ENCODE results near the gene DCN.
A peak's percentile ranks its signal among the peaks of the same experiment; 100 is the strongest.

The DCN gene

GRCh38 chr12:91109581-91110310 is 72.9 kb downstream of the DCN start:
- no peak for TF ChIP-seq POLR2A (IDR thresholded peaks at IDR 0.05; ENCODE audit: low read length)
- TF ChIP-seq GATA1 (IDR thresholded peaks at IDR 0.05; ENCODE audit: low read depth, low read length) = no peak
- no peak for DNase-seq

- peak; percentile 34 to 63 for DNase-seq
Observed at GRCh38 chr12:91109148-91109564, 73.5 kb downstream of the DCN start.

GRCh38 chr12:91108196-91108755 is 74.3 kb downstream of the DCN start:
- TF ChIP-seq POLR2A (IDR thresholded peaks at IDR 0.05; ENCODE audit: low read length) (no peak), GATA1 (IDR thresholded peaks at IDR 0.05; ENCODE audit: low read depth, low read length) (no peak)
- no peak for DNase-seq

More at GRCh38 chr12:91109148-91109564, 73.5 kb downstream of the DCN start:
- TF ChIP-seq POLR2A (IDR thresholded peaks at IDR 0.05; ENCODE audit: low read length) = no peak

GRCh38 chr12:91106283-91106682 is 76.3 kb downstream of the DCN start:
- TF ChIP-seq POLR2A (IDR thresholded peaks at IDR 0.05; ENCODE audit: low read length) (no peak), GATA1 (IDR thresholded peaks at IDR 0.05; ENCODE audit: low read depth, low read length) (no peak)
- DNase-seq = no peak

GRCh38 chr12:91105807-91106206 is 76.8 kb downstream of the DCN start:
- no peak for DNase-seq
- no peak for TF ChIP-seq GATA1 (IDR thresholded peaks at IDR 0.05; ENCODE audit: low read depth, low read length)
- TF ChIP-seq POLR2A (IDR thresholded peaks at IDR 0.05; ENCODE audit: low read length) = no peak

GRCh38 chr12:91104812-91105466 is 77.7 kb downstream of the DCN start:
- no peak for TF ChIP-seq GATA1 (IDR thresholded peaks at IDR 0.05; ENCODE audit: low read depth, low read length)
- DNase-seq = no peak

- TF ChIP-seq POLR2A (IDR thresholded peaks at IDR 0.05; ENCODE audit: low read length) = no peak
- TF ChIP-seq GATA1 (IDR thresholded peaks at IDR 0.05; ENCODE audit: low read depth, low read length) = no peak
- no peak for DNase-seq
Observed at GRCh38 chr12:91103624-91104023, 79.0 kb downstream of the DCN start.

GRCh38 chr12:91103101-91103500 is 79.5 kb downstream of the DCN start:
- DNase-seq = no peak

GRCh38 chr12:91100906-91101305 is 81.7 kb downstream of the DCN start:
- DNase-seq = no peak
- no peak for TF ChIP-seq GATA1 (IDR thresholded peaks at IDR 0.05; ENCODE audit: low read depth, low read length)
- TF ChIP-seq POLR2A (IDR thresholded peaks at IDR 0.05; ENCODE audit: low read length) = no peak

More at GRCh38 chr12:91103101-91103500, 79.5 kb downstream of the DCN start:
- no peak for TF ChIP-seq POLR2A (IDR thresholded peaks at IDR 0.05; ENCODE audit: low read length)
- TF ChIP-seq GATA1 (IDR thresholded peaks at IDR 0.05; ENCODE audit: low read depth, low read length) = no peak

- DNase-seq = no peak
- TF ChIP-seq POLR2A (IDR thresholded peaks at IDR 0.05; ENCODE audit: low read length) (no peak), GATA1 (IDR thresholded peaks at IDR 0.05; ENCODE audit: low read depth, low read length) (no peak)
Observed at GRCh38 chr12:91099836-91100235, 82.8 kb downstream of the DCN start.

GRCh38 chr12:91099341-91099740 is 83.3 kb downstream of the DCN start:
- peak in 1 of 2 experiments; percentile 4 for DNase-seq
- TF ChIP-seq POLR2A (IDR thresholded peaks at IDR 0.05; ENCODE audit: low read length) (no peak), GATA1 (IDR thresholded peaks at IDR 0.05; ENCODE audit: low read depth, low read length) (no peak)

- TF ChIP-seq POLR2A (IDR thresholded peaks at IDR 0.05; ENCODE audit: low read length) = no peak
- no peak for DNase-seq
Observed at GRCh38 chr12:91098941-91099340, 83.7 kb downstream of the DCN start.

- DNase-seq = no peak
- TF ChIP-seq POLR2A (IDR thresholded peaks at IDR 0.05; ENCODE audit: low read length) = no peak
- no peak for TF ChIP-seq GATA1 (IDR thresholded peaks at IDR 0.05; ENCODE audit: low read depth, low read length)
Observed at GRCh38 chr12:91098461-91098860, 84.2 kb downstream of the DCN start.

GRCh38 chr12:91094957-91095356 is 87.7 kb downstream of the DCN start:
- no peak for TF ChIP-seq POLR2A (IDR thresholded peaks at IDR 0.05; ENCODE audit: low read length)
- TF ChIP-seq GATA1 (IDR thresholded peaks at IDR 0.05; ENCODE audit: low read depth, low read length) = no peak
- DNase-seq = no peak
